HG03159 (cell line): ENCODE measurements around the gene PECR.
A peak's percentile ranks its signal among the peaks of the same experiment; 100 is the strongest.

Experiments used
- ATAC-seq: cut with Tn5 transposase; IDR thresholded peaks from one replicate; pipeline ENCODE4 v1.9.1; 2021; ENCODE audit warnings: mild to moderate bottlenecking, moderate library complexity; ENCODE audit not compliant: unreplicated experiment

The PECR gene

GRCh38 chr2:216081487-216082116 is at the start of gene PECR, which contains the start of gene TMEM169:
TSS of gene PECR (minus strand) at chr2:216081809. CDS start at chr2:216081741, 68 bp downstream.
TSS of gene TMEM169 (plus strand) at chr2:216081919. CDS start at chr2:216095964, 14,045 bp downstream.
- ATAC-seq, result peak; percentile 89

GRCh38 chr2:216130346-216130971 is 48.9 kb upstream of the PECR start:
- ATAC-seq, result no peak

- no peak for ATAC-seq
These were observed 45.3 kb upstream of the PECR start for GRCh38 chr2:216126943-216127342.

- no peak for ATAC-seq
These were observed 39.6 kb upstream of the PECR start for GRCh38 chr2:216121255-216121654.

DNA sequence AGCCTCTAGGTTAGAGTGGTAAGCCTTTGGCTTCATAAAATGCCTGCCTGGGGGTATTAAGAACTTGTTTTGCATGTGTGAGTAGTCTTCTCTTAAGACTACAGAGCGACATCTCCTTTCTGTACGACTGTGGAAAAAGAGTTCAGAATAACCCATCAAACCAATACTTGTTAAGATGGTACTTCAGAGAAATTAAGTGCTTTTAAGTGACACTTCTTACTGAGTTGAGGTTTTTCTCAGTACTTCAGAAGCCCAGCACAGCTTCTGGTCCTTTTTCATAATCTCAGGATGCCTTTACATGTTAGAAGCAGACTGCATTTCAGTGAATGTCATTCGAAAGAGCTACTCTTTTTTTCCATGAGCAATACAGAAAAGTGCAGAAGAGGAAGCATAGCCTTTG is 38.4 kb upstream of the PECR start:
- no peak for ATAC-seq

GRCh38 chr2:216119146-216119545 is 37.5 kb upstream of the PECR start:
- no peak for ATAC-seq

GRCh38 chr2:216118474-216118873 is 36.9 kb upstream of the PECR start:
- ATAC-seq, result no peak

GRCh38 chr2:216117561-216118340 is 36.1 kb upstream of the PECR start:
- no peak for ATAC-seq

DNA sequence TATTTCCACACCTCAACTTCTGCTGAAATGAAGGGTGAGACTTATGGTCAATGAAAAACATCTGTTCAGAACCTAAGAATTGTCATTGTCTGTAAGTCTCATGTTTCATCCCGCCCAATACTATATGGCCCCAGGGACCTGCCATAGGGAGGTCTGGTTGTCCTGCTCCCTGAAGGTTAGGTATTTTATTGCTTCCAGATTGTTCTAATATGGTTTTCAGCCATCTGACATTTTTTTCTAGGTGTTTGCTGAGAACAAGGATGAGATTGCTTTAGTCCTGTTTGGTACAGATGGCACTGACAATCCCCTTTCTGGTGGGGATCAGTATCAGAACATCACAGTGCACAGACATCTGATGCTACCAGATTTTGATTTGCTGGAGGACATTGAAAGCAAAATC is 34.8 kb upstream of the PECR start:
- no peak for ATAC-seq

GRCh38 chr2:216114714-216115531 is 33.3 kb upstream of the PECR start:
- ATAC-seq, result peak; percentile 48

GRCh38 chr2:216114382-216114713 is 32.7 kb upstream of the PECR start:
- ATAC-seq, result peak; percentile 1

GRCh38 chr2:216113572-216113971 is 32.0 kb upstream of the PECR start:
- peak; percentile 66 for ATAC-seq

DNA sequence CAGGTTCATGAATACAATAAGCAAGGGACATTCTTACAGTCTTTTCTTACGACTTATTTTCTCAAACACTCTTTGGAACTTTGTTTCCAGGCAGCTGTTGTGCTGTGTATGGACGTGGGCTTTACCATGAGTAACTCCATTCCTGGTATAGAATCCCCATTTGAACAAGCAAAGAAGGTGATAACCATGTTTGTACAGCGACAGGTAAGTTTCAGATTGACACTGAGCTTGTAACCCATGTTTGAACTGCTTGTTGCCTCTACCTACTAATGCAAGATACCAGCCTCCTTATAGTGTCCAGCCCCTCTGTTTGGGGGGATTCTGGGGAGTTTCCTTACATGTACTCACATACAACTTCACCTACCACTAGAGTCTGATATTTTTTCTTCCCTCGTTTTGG is 31.3 kb upstream of the PECR start:
- ATAC-seq, result no peak

DNA sequence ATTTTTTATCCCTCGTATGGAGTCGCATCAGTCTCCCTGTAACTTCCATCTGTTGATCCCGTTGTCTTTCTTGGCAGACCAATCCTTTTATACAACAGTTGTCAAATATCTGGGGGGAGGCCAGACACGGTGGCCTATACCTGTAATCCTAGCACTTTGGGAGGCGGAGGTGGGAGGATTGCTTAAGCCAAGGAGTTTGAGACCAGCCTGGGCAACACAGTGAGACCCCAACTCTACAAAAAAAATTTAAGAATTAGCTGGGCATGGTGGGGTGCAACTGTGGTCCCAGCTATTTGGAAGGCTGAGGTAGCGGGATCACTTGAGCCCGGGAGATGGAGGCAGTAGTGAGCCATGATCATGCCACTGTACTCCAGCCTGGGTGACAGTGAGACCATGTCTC is 29.5 kb upstream of the PECR start:
- no peak for ATAC-seq

GRCh38 chr2:216110620-216111019 is 29.0 kb upstream of the PECR start:
- ATAC-seq, result no peak

- ATAC-seq, result no peak
These were observed 28.5 kb upstream of the PECR start for GRCh38 chr2:216109962-216110614.

GRCh38 chr2:216108967-216109921 is 27.6 kb upstream of the PECR start, which contains the start of gene XRCC5:
TSS of gene XRCC5 (plus strand) at chr2:216109348. CDS start at chr2:216109437, 89 bp downstream.
- ATAC-seq, result peak; percentile 54

DNA sequence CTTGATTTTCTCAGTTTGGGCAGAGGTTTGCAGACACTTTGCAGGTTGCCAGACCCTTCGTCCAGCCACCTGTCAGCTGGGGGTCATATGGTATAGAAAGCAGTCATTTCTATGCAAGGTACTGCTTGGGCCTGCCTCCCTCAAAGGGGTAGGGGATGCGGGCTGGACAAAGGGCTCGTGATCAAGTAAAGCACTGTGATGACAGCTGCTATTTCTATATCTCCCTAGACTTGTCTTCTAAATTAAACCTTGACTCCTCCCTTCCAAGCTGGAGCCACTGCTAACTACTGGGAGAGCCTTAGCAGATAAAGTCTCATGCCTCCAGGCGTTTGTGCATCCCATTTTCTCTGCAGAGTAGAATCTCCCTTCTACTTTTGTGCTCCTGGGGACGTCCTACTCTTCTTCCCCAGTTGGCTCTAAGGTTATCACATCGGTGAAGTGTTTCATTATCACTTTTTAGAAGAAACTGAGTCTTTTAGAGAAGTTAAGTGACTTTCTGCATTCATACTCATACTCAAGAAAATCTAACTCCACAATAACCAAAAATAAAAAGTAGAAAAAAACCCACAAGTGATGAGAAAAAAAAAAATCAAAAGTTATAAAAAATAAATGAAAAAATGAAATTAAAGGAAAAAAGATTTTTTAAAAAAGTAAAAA is 26.8 kb upstream of the PECR start:
- no peak for ATAC-seq

- no peak for ATAC-seq
These were observed 26.2 kb upstream of the PECR start for GRCh38 chr2:216107760-216108159.
